Measurements from ENCODE around the gene RPIA.

The RPIA gene

GRCh38 chr2:88713408-88713807 is 21.9 kb downstream of the RPIA start:
- no peaks in the 10 kb centered on the region for H3K4me1 ChIP-seq (ENCODE audit: insufficient read depth, insufficient read length)
- peaks cover 20% of the 10 kb centered on the region; the same call in 1 of the 2 replicates for H3K9me3 ChIP-seq (ENCODE audit: insufficient read depth, low read length)
- no peaks in the 10 kb centered on the region for H3K27me3 ChIP-seq (ENCODE audit: insufficient read depth, insufficient read length)
- no peaks in the 10 kb centered on the region for H3K36me3 ChIP-seq (ENCODE audit: insufficient read depth, insufficient read length, low read length)
- no peak for DNase-seq (ENCODE audit: low read depth, low spot score)
- no peak overlapping the region for H3K9ac ChIP-seq (ENCODE audit: insufficient read length, low read depth)
- no peak overlapping the region for H3K4me3 ChIP-seq (ENCODE audit: insufficient read length, low read depth)
- no peak for TF ChIP-seq SUZ12 (IDR thresholded peaks at IDR 0.05; ENCODE audit: extremely low read depth, insufficient read depth, insufficient read length)
- no peak for TF ChIP-seq ZNF274 (IDR thresholded peaks at IDR 0.05; ENCODE audit: low read depth, low read length)
- no peak for TF ChIP-seq YY1 (IDR thresholded peaks at IDR 0.05; ENCODE audit: insufficient read depth, insufficient read length)

GRCh38 chr2:88714667-88715066 is 23.2 kb downstream of the RPIA start:
- TF ChIP-seq ZNF274 (IDR thresholded peaks at IDR 0.05; ENCODE audit: low read depth, low read length), result no peak
- TF ChIP-seq SUZ12 (IDR thresholded peaks at IDR 0.05; ENCODE audit: extremely low read depth, insufficient read depth, insufficient read length), result no peak
- no peak for TF ChIP-seq YY1 (IDR thresholded peaks at IDR 0.05; ENCODE audit: insufficient read depth, insufficient read length)
- H3K9me3 ChIP-seq (ENCODE audit: insufficient read depth, low read length), result peaks cover 27% of the 10 kb centered on the region; the same call in 1 of the 2 replicates

GRCh38 chr2:88720399-88720798 is 28.9 kb downstream of the RPIA start:
- no peaks in the 10 kb centered on the region for H3K4me1 ChIP-seq (ENCODE audit: insufficient read depth, insufficient read length)
- no peaks in the 10 kb centered on the region for H3K36me3 ChIP-seq (ENCODE audit: insufficient read depth, insufficient read length, low read length)
- H3K27me3 ChIP-seq (ENCODE audit: insufficient read depth, insufficient read length), result no peaks in the 10 kb centered on the region
- H3K9me3 ChIP-seq (ENCODE audit: insufficient read depth, low read length), result peaks cover 27% of the 10 kb centered on the region
- no peak overlapping the region for H3K9ac ChIP-seq (ENCODE audit: insufficient read length, low read depth)
- H3K4me3 ChIP-seq (ENCODE audit: insufficient read length, low read depth), result no peak overlapping the region
- no peak for DNase-seq (ENCODE audit: low read depth, low spot score)
- TF ChIP-seq YY1 (IDR thresholded peaks at IDR 0.05; ENCODE audit: insufficient read depth, insufficient read length) (no peak), ZNF274 (IDR thresholded peaks at IDR 0.05; ENCODE audit: low read depth, low read length) (no peak), SUZ12 (IDR thresholded peaks at IDR 0.05; ENCODE audit: extremely low read depth, insufficient read depth, insufficient read length) (no peak)

More at GRCh38 chr2:88714667-88715066, 23.2 kb downstream of the RPIA start:
- Histone ChIP-seq H3K4me3 (ENCODE audit: insufficient read length, low read depth) (no peak overlapping the region), H3K27me3 (ENCODE audit: insufficient read depth, insufficient read length) (no peaks in the 10 kb centered on the region), H3K36me3 (ENCODE audit: insufficient read depth, insufficient read length, low read length) (no peaks in the 10 kb centered on the region), H3K9ac (ENCODE audit: insufficient read length, low read depth) (no peak overlapping the region), H3K4me1 (ENCODE audit: insufficient read depth, insufficient read length) (no peaks in the 10 kb centered on the region)
- DNase-seq (ENCODE audit: low read depth, low spot score), result no peak

- Histone ChIP-seq H3K9me3 (ENCODE audit: insufficient read depth, low read length) (peaks cover 25% of the 10 kb centered on the region), H3K9ac (ENCODE audit: insufficient read length, low read depth) (no peak overlapping the region), H3K4me3 (ENCODE audit: insufficient read length, low read depth) (no peak overlapping the region), H3K36me3 (ENCODE audit: insufficient read depth, insufficient read length, low read length) (no peaks in the 10 kb centered on the region), H3K27me3 (ENCODE audit: insufficient read depth, insufficient read length) (no peaks in the 10 kb centered on the region), H3K4me1 (ENCODE audit: insufficient read depth, insufficient read length) (no peaks in the 10 kb centered on the region)
- no peak for TF ChIP-seq YY1 (IDR thresholded peaks at IDR 0.05; ENCODE audit: insufficient read depth, insufficient read length)
- TF ChIP-seq ZNF274 (IDR thresholded peaks at IDR 0.05; ENCODE audit: low read depth, low read length), result no peak
- no peak for TF ChIP-seq SUZ12 (IDR thresholded peaks at IDR 0.05; ENCODE audit: extremely low read depth, insufficient read depth, insufficient read length)
- no peak for DNase-seq (ENCODE audit: low read depth, low spot score)
These were observed 29.8 kb downstream of the RPIA start for GRCh38 chr2:88721268-88721667.

- Histone ChIP-seq H3K9ac (ENCODE audit: insufficient read length, low read depth) (no peak overlapping the region), H3K27me3 (ENCODE audit: insufficient read depth, insufficient read length) (no peaks in the 10 kb centered on the region), H3K4me3 (ENCODE audit: insufficient read length, low read depth) (no peak overlapping the region), H3K36me3 (ENCODE audit: insufficient read depth, insufficient read length, low read length) (no peaks in the 10 kb centered on the region), H3K9me3 (ENCODE audit: insufficient read depth, low read length) (peaks cover 5% of the 10 kb centered on the region; the same call in 1 of the 2 replicates), H3K4me1 (ENCODE audit: insufficient read depth, insufficient read length) (no peaks in the 10 kb centered on the region)
- TF ChIP-seq SUZ12 (IDR thresholded peaks at IDR 0.05; ENCODE audit: extremely low read depth, insufficient read depth, insufficient read length) (no peak), ZNF274 (IDR thresholded peaks at IDR 0.05; ENCODE audit: low read depth, low read length) (no peak), YY1 (IDR thresholded peaks at IDR 0.05; ENCODE audit: insufficient read depth, insufficient read length) (no peak)
- DNase-seq (ENCODE audit: low read depth, low spot score), result no peak
These were observed 33.3 kb downstream of the RPIA start for GRCh38 chr2:88724643-88725332.

- TF ChIP-seq ZNF274 (IDR thresholded peaks at IDR 0.05; ENCODE audit: low read depth, low read length), result no peak
- TF ChIP-seq SUZ12 (IDR thresholded peaks at IDR 0.05; ENCODE audit: extremely low read depth, insufficient read depth, insufficient read length), result no peak
- no peak for TF ChIP-seq YY1 (IDR thresholded peaks at IDR 0.05; ENCODE audit: insufficient read depth, insufficient read length)
- no peaks in the 10 kb centered on the region for H3K36me3 ChIP-seq (ENCODE audit: insufficient read depth, insufficient read length, low read length)
- H3K4me3 ChIP-seq (ENCODE audit: insufficient read length, low read depth), result no peak overlapping the region
- H3K9me3 ChIP-seq (ENCODE audit: insufficient read depth, low read length), result no peaks in the 10 kb centered on the region
- H3K9ac ChIP-seq (ENCODE audit: insufficient read length, low read depth), result no peak overlapping the region
- no peaks in the 10 kb centered on the region for H3K27me3 ChIP-seq (ENCODE audit: insufficient read depth, insufficient read length)
- no peaks in the 10 kb centered on the region for H3K4me1 ChIP-seq (ENCODE audit: insufficient read depth, insufficient read length)
- DNase-seq (ENCODE audit: low read depth, low spot score), result no peak
These were observed 37.7 kb downstream of the RPIA start for GRCh38 chr2:88729061-88729745.

GRCh38 chr2:88733155-88733902 is 41.9 kb downstream of the RPIA start:
- no peak for TF ChIP-seq ZNF274 (IDR thresholded peaks at IDR 0.05; ENCODE audit: low read depth, low read length)
- no peak for TF ChIP-seq YY1 (IDR thresholded peaks at IDR 0.05; ENCODE audit: insufficient read depth, insufficient read length)
- TF ChIP-seq SUZ12 (IDR thresholded peaks at IDR 0.05; ENCODE audit: extremely low read depth, insufficient read depth, insufficient read length), result no peak
- no peak for DNase-seq (ENCODE audit: low read depth, low spot score)
- H3K9ac ChIP-seq (ENCODE audit: insufficient read length, low read depth), result no peak overlapping the region

More at GRCh38 chr2:88733155-88733902, 41.9 kb downstream of the RPIA start:
- Histone ChIP-seq H3K4me3 (ENCODE audit: insufficient read length, low read depth) (no peak overlapping the region), H3K27me3 (ENCODE audit: insufficient read depth, insufficient read length) (no peaks in the 10 kb centered on the region), H3K9me3 (ENCODE audit: insufficient read depth, low read length) (no peaks in the 10 kb centered on the region), H3K36me3 (ENCODE audit: insufficient read depth, insufficient read length, low read length) (peaks cover 32% of the 10 kb centered on the region), H3K4me1 (ENCODE audit: insufficient read depth, insufficient read length) (no peaks in the 10 kb centered on the region)

Data from NT2/D1 (cell line).